Keratinocyte (primary cell): ENCODE data around the gene SLC7A6. TPM values are rescaled to one million over a fixed set of nuclear protein-coding genes. Genes with fewer than 3 reads are reported as not detected.

Experiments used
- DNase-seq: peaks from one replicate; pipeline ENCODE4 v3.0.0-alpha.2; 2011; ENCODE audit warnings: low read depth, missing footprints, low spot score
- FAIRE-seq: peaks from 2 replicates; lab custom pipeline; 2011; peaks lifted over from hg19 to GRCh38; lab: Jason Lieb, UNC
- H2AFZ ChIP-seq: 2 replicates; pipeline ENCODE4 v1.6.0; 2012; ENCODE audit warnings: low read length, control low read depth, inconsistent platforms; ENCODE audit not compliant: control insufficient read depth
- H3K27ac ChIP-seq: 2 replicates; pipeline ENCODE4 v1.5.1; 2011; ENCODE audit warnings: low read length; ENCODE audit not compliant: control insufficient read depth, insufficient read depth
- H3K27me3 ChIP-seq: 3 replicates; pipeline ENCODE4 v1.6.0; 2011; ENCODE audit warnings: low read length; ENCODE audit not compliant: control insufficient read depth, insufficient read depth; ENCODE audit errors: extremely low read depth
- H3K36me3 ChIP-seq, 2 experiments: 2 replicates in 1 of 2; 3 replicates in 1 of 2; pipeline ENCODE4 v1.5.1; 2011; ENCODE audit warnings: low read length in 2 of 2, mild to moderate bottlenecking in 1 of 2; ENCODE audit not compliant: control insufficient read depth in 2 of 2, insufficient read depth in 2 of 2; ENCODE audit errors: extremely low read depth in 1 of 2
- H3K4me1 ChIP-seq: 3 replicates; pipeline ENCODE4 v1.5.1; 2011; ENCODE audit warnings: low read length; ENCODE audit not compliant: control insufficient read depth, insufficient read depth; ENCODE audit errors: extremely low read depth
- H3K4me2 ChIP-seq: 3 replicates; pipeline ENCODE4 v1.6.0; 2011; ENCODE audit warnings: low read depth, low read length; ENCODE audit not compliant: control insufficient read depth, insufficient read depth; ENCODE audit errors: extremely low read depth
- H3K4me3 ChIP-seq, 3 experiments: fragments of 200-600 bp in 1 of 3; sonication (generic) in 1 of 3; 2 replicates in 2 of 3; 3 replicates in 1 of 3; pipeline ENCODE4 v1.5.1; 2011 to 2016; ENCODE audit warnings: low read length in 3 of 3, mild to moderate bottlenecking in 3 of 3, control low read depth in 2 of 3, inconsistent platforms in 1 of 3, low read depth in 1 of 3, mixed read lengths in 1 of 3, mixed run types in 1 of 3, moderate library complexity in 1 of 3; ENCODE audit not compliant: control insufficient read depth in 2 of 3, insufficient read depth in 2 of 3; ENCODE audit errors: extremely low read depth in 1 of 3
- H3K79me2 ChIP-seq: 2 replicates; pipeline ENCODE4 v1.6.0; 2012; ENCODE audit warnings: low read length; ENCODE audit not compliant: control insufficient read depth, insufficient read depth
- H3K9ac ChIP-seq: 3 replicates; pipeline ENCODE4 v1.6.0; 2011; ENCODE audit warnings: low read length; ENCODE audit not compliant: control insufficient read depth, insufficient read depth; ENCODE audit errors: extremely low read depth
- H3K9me1 ChIP-seq: 3 replicates; pipeline ENCODE4 v1.6.0; 2011; ENCODE audit warnings: low read length; ENCODE audit not compliant: control insufficient read depth, insufficient read depth; ENCODE audit errors: extremely low read depth
- H3K9me3 ChIP-seq: 2 replicates; pipeline ENCODE4 v1.5.1; 2012; ENCODE audit warnings: low read depth, low read length; ENCODE audit not compliant: control insufficient read depth
- H4K20me1 ChIP-seq: 3 replicates; pipeline ENCODE4 v1.6.0; 2011; ENCODE audit warnings: low read length; ENCODE audit not compliant: control insufficient read depth, insufficient read depth; ENCODE audit errors: extremely low read depth
- EZH2 ChIP-seq: IDR thresholded peaks from one replicate; pipeline ENCODE4 v1.6.1; 2012; ENCODE audit warnings: inconsistent platforms, mild to moderate bottlenecking, low read length, moderate library complexity
- dilution Hi-C: fragments of 300-500 bp; cut with MboI; formaldehyde crosslinking; loops from one replicate; pipeline ENCODE4 v1.7.0; 2020; ENCODE audit warnings: low sequenced_read_pairs; ENCODE audit not compliant: extremely low pct_ligation_motif_present
- polyA plus RNA-seq, 5 experiments: library from polyadenylated mRNA; depleted of rRNA in 3 of 5; stranded (reverse) in 3 of 5; stranded (forward) in 1 of 5; unstranded in 1 of 5; fragments of >200 nt; gene quantifications; 1 replicate in 1 of 5; 2 replicates in 3 of 5; 3 replicates in 1 of 5; pipeline versions ENCODE4 v1.2.1 to v1.2.3, GENCODE V29; 2011 to 2012; ENCODE audit warnings: missing spikeins in 2 of 5, low read depth in 1 of 5, low replicate concordance in 1 of 5
- TF ChIP-seq, protein P1 (sequence below), 3 experiments: IDR thresholded peaks in 1 of 3; conservative IDR thresholded peaks in 1 of 3; optimal IDR thresholded peaks in 1 of 3; 2 replicates in 2 of 3; 3 replicates in 1 of 3; pipeline versions ENCODE3 to v1.5.1; 2011; ENCODE audit warnings: low read length in 3 of 3, mild to moderate bottlenecking in 3 of 3, moderate library complexity in 2 of 3, control low read depth in 1 of 3, inconsistent platforms in 1 of 3; ENCODE audit not compliant: insufficient read depth in 2 of 3; ENCODE audit errors: extremely low read depth in 1 of 3

The SLC7A6 gene
- polyA plus RNA-seq, 1 donor (not counting 4 experiments of a cell fraction or from before 2014, with no cell fraction given) = 43.4 TPM

DNA sequence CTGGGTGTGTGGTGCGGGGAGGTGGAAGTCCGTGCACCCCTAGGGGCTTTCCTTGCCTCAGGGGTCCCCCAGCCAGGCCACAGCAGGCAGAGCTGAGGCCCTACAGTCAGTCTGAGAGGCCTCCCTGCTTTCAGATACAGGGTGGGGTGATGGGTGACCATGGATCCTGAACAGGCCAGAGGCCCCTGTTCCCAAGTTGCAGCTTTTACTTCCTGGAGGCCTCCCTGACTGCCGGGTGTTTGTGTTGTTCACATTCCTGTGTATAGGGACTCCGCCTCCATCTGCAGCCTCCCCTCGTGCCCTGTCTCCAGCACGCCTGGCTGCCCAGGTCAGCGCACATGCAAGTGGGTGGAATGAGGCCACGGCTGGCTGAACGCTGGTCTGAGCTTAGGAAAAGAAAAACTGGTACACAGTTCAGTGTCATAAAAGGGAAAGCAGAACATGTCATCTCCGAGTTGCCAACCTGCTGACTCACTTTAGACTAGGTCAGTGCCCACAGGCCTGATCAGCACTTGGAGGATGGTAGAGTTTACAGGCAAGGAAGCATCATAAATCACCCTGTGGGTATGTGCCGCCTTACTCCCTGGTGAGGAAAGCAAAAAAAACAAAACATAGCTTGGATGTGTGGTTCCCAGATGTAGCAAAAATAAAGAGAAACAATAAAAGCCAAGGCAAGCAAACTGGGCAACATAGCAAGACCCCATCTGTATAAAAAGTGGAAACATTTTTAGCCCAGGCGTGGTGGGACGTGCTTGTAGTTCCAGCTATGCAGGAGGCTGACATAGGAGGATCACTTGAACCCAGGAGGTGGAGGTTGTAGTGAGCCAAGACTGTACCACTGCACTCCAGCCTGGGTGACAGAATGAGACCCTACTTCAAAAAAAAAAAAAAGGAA is 6.2 kb upstream of the SLC7A6 start:
- Histone ChIP-seq H3K9me1 (no peaks in the 10 kb centered on the region), H3K79me2 (no peaks in the 10 kb centered on the region), H3K9ac (no peak overlapping the region), H3K4me1 (peaks cover 11% of the 10 kb centered on the region), H2AFZ (peak overlapping the region; percentile 19), H3K36me3 (peaks cover 18 to 33% of the 10 kb centered on the region in 2 experiments), H3K27ac (no peak overlapping the region), H3K27me3 (no peaks in the 10 kb centered on the region), H3K9me3 (no peaks in the 10 kb centered on the region), H3K4me3 (no peak overlapping the region), H4K20me1 (no peaks in the 10 kb centered on the region), H3K4me2 (no peak overlapping the region)
- TF ChIP-seq EZH2 = no peak
- TF ChIP-seq, protein P1, sequence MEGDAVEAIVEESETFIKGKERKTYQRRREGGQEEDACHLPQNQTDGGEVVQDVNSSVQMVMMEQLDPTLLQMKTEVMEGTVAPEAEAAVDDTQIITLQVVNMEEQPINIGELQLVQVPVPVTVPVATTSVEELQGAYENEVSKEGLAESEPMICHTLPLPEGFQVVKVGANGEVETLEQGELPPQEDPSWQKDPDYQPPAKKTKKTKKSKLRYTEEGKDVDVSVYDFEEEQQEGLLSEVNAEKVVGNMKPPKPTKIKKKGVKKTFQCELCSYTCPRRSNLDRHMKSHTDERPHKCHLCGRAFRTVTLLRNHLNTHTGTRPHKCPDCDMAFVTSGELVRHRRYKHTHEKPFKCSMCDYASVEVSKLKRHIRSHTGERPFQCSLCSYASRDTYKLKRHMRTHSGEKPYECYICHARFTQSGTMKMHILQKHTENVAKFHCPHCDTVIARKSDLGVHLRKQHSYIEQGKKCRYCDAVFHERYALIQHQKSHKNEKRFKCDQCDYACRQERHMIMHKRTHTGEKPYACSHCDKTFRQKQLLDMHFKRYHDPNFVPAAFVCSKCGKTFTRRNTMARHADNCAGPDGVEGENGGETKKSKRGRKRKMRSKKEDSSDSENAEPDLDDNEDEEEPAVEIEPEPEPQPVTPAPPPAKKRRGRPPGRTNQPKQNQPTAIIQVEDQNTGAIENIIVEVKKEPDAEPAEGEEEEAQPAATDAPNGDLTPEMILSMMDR (optimal IDR thresholded peaks at IDR 0.05 in 1 of 3, IDR thresholded peaks at IDR 0.05 in 1 of 3, conservative IDR thresholded peaks at IDR 0.05 in 1 of 3; ENCODE audit: extremely low read depth in 1 of 3, insufficient read depth in 2 of 3, low read length in 3 of 3) = no peak
- DNase-seq (no peak), FAIRE-seq (no peak)
- dilution Hi-C loops = no loop called here

DNA sequence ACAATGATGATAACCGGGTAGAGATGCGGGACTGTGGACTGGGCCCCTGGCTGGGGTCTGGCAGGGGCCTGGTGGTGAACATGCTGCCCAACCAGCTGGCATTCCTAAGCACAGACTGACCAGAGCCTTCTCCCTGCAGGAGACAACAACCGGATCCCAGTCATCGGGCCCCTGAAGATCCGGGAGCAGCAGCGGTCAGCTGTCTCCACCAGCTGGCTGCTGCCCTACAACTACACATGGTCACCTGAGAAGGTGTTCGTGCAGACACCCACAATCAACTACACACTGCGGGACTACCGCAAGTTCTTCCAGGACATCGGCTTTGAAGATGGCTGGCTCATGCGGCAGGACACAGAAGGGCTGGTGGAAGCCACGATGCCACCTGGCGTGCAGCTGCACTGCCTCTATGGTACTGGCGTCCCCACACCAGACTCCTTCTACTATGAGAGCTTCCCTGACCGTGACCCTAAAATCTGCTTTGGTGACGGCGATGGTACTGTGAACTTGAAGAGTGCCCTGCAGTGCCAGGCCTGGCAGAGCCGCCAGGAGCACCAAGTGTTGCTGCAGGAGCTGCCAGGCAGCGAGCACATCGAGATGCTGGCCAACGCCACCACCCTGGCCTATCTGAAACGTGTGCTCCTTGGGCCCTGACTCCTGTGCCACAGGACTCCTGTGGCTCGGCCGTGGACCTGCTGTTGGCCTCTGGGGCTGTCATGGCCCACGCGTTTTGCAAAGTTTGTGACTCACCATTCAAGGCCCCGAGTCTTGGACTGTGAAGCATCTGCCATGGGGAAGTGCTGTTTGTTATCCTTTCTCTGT is 5.1 kb upstream of the SLC7A6 start:
- Histone ChIP-seq H3K4me1 (peaks cover 19% of the 10 kb centered on the region), H3K4me2 (no peak overlapping the region), H3K36me3 (peaks cover 18 to 27% of the 10 kb centered on the region in 2 experiments), H3K9me1 (no peaks in the 10 kb centered on the region), H3K9me3 (no peaks in the 10 kb centered on the region), H3K79me2 (no peaks in the 10 kb centered on the region), H4K20me1 (no peaks in the 10 kb centered on the region), H3K27me3 (no peaks in the 10 kb centered on the region), H2AFZ (no peak overlapping the region), H3K4me3 (no peak overlapping the region), H3K27ac (no peak overlapping the region), H3K9ac (no peak overlapping the region)
- TF ChIP-seq EZH2 = no peak
- FAIRE-seq = no peak
- dilution Hi-C loops = no loop called here
- no peak for DNase-seq
